ENCODE data around the gene LEO1. TPM values are rescaled to one million over a fixed set of nuclear protein-coding genes. Genes with fewer than 3 reads are reported as not detected.
A peak's percentile ranks its signal among the peaks of the same experiment; 100 is the strongest.

Gene LEO1
- total and polyA plus RNA-seq, 2 experiments from 2014 or later, result 19.1 to 26.8 TPM

- no peak for TF ChIP-seq CTCF (IDR thresholded peaks at IDR 0.05; ENCODE audit: low read depth, low read length)
These were observed 1.6 kb upstream of the LEO1 start for GRCh38 chr15:51973220-51973619.

GRCh38 chr15:51971032-51971374, 575 bp downstream of the LEO1 start:
- Histone ChIP-seq H3K36me3 (no peaks in the 10 kb centered on the region), H3K4me1 (ENCODE audit: low read depth) (peaks cover 4% of the 10 kb centered on the region), H3K27ac (peak overlapping the region; percentile 86), H3K4me3 (peak overlapping the region; percentile 72), H3K9me3 (ENCODE audit: low read depth) (no peaks in the 10 kb centered on the region), H3K27me3 (no peaks in the 10 kb centered on the region)
- TF ChIP-seq CTCF (IDR thresholded peaks at IDR 0.05; ENCODE audit: low read depth, low read length), result no peak
- no peak for DNase-seq (ENCODE audit: low read depth in 1 of 2, low spot score in 1 of 2)

More at GRCh38 chr15:51973220-51973619, 1.6 kb upstream of the LEO1 start:
- Histone ChIP-seq H3K27ac (no peak overlapping the region), H3K9me3 (ENCODE audit: low read depth) (no peaks in the 10 kb centered on the region), H3K4me3 (no peak overlapping the region), H3K4me1 (ENCODE audit: low read depth) (peaks cover 4% of the 10 kb centered on the region), H3K36me3 (no peaks in the 10 kb centered on the region), H3K27me3 (no peaks in the 10 kb centered on the region)
- DNase-seq (ENCODE audit: low read depth in 1 of 2, low spot score in 1 of 2), result no peak

GRCh38 chr15:51970132-51970817, 1.3 kb downstream of the LEO1 start:
- no peaks in the 10 kb centered on the region for H3K27me3 ChIP-seq
- H3K4me1 ChIP-seq (ENCODE audit: low read depth), result peaks cover 4% of the 10 kb centered on the region
- H3K4me3 ChIP-seq, result no peak overlapping the region
- no peaks in the 10 kb centered on the region for H3K9me3 ChIP-seq (ENCODE audit: low read depth)
- no peak overlapping the region for H3K27ac ChIP-seq
- H3K36me3 ChIP-seq, result no peaks in the 10 kb centered on the region
- no peak for TF ChIP-seq CTCF (IDR thresholded peaks at IDR 0.05; ENCODE audit: low read depth, low read length)
- DNase-seq (ENCODE audit: low read depth in 1 of 2, low spot score in 1 of 2), result no peak

- Histone ChIP-seq H3K9me3 (ENCODE audit: low read depth) (no peaks in the 10 kb centered on the region), H3K4me1 (ENCODE audit: low read depth) (peaks cover 4% of the 10 kb centered on the region), H3K27ac (no peak overlapping the region), H3K27me3 (no peaks in the 10 kb centered on the region), H3K4me3 (no peak overlapping the region), H3K36me3 (no peaks in the 10 kb centered on the region)
- TF ChIP-seq CTCF (IDR thresholded peaks at IDR 0.05; ENCODE audit: low read depth, low read length), result no peak
- no peak for DNase-seq (ENCODE audit: low read depth in 1 of 2, low spot score in 1 of 2)
These were observed 1.9 kb downstream of the LEO1 start for GRCh38 chr15:51969728-51970127.

GRCh38 chr15:51967583-51967982, 4.0 kb downstream of the LEO1 start:
- Histone ChIP-seq H3K4me1 (ENCODE audit: low read depth) (peaks cover 4% of the 10 kb centered on the region), H3K4me3 (no peak overlapping the region), H3K27ac (no peak overlapping the region), H3K9me3 (ENCODE audit: low read depth) (no peaks in the 10 kb centered on the region), H3K27me3 (no peaks in the 10 kb centered on the region), H3K36me3 (no peaks in the 10 kb centered on the region)
- no peak for DNase-seq (ENCODE audit: low read depth in 1 of 2, low spot score in 1 of 2)
- TF ChIP-seq CTCF (IDR thresholded peaks at IDR 0.05; ENCODE audit: low read depth, low read length), result no peak

Data from cardiac muscle cell (in vitro differentiated cells and primary cell).